Measurements from ENCODE around the gene ADGRV1.
A peak's percentile ranks its signal among the peaks of the same experiment; 100 is the strongest.

Gene ADGRV1

DNA sequence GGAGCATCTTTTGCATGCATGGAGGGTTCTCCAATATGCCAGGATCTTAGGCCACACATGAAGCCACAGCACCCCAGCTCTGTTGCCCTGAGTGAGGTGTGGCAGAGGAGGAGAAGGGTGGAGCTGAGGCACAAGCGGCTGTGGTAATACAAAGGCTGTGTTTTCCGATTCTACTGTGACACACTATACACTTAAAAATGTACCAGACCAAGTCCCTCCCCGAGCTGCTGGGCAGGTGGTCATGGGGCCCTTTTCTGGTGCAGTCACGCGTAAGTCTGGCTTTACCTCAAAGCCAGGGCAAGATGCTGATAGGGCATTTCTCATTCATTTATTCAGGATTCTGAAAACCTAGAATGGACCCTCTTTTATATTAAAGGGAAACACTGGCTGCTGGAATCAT lies 3.7 kb downstream of the ADGRV1 start:
- TF ChIP-seq, protein P1, sequence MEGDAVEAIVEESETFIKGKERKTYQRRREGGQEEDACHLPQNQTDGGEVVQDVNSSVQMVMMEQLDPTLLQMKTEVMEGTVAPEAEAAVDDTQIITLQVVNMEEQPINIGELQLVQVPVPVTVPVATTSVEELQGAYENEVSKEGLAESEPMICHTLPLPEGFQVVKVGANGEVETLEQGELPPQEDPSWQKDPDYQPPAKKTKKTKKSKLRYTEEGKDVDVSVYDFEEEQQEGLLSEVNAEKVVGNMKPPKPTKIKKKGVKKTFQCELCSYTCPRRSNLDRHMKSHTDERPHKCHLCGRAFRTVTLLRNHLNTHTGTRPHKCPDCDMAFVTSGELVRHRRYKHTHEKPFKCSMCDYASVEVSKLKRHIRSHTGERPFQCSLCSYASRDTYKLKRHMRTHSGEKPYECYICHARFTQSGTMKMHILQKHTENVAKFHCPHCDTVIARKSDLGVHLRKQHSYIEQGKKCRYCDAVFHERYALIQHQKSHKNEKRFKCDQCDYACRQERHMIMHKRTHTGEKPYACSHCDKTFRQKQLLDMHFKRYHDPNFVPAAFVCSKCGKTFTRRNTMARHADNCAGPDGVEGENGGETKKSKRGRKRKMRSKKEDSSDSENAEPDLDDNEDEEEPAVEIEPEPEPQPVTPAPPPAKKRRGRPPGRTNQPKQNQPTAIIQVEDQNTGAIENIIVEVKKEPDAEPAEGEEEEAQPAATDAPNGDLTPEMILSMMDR (IDR thresholded peaks at IDR 0.05; ENCODE audit: unreplicated experiment in 3 of 3) = no peak
- Mint-ChIP-seq H3K36me3 (ENCODE audit: low read depth) (peaks cover 8% of the 10 kb centered on the region), H3K4me1 (peaks cover 11% of the 10 kb centered on the region), H3K27ac (peak overlapping the region in 1 of 3 experiments; percentile 37), H3K4me3 (no peak overlapping the region), H3K9me3 (peaks cover 6% of the 10 kb centered on the region), H3K27me3 (ENCODE audit: low read depth) (peaks cover 50% of the 10 kb centered on the region)

DNA sequence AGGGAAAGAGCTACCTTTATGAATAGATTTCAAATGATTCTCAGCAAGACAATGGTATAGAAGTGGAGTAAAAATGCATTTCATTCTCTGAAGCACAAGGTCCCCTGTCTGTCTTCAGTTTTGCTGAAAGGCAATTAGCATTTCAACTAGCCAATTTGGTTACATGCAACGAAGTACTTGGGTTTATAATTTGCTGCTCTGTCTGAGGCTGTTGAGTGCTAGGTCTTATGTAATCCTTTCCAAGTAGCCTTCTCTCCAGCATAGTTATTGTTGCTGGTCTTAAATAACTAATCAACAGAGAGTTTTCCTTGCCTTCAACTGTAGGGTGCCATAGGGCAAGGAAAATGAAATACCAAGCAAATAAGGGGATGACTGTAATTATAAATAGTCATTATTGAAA lies 4.5 kb downstream of the ADGRV1 start:
- peaks cover 7% of the 10 kb centered on the region for H3K4me1 Mint-ChIP-seq
- peaks cover 13% of the 10 kb centered on the region for H3K36me3 Mint-ChIP-seq (ENCODE audit: low read depth)
- no peak overlapping the region for H3K27ac Mint-ChIP-seq
- TF ChIP-seq, protein P1 (IDR thresholded peaks at IDR 0.05; ENCODE audit: unreplicated experiment in 3 of 3) = no peak
- no peak overlapping the region for H3K4me3 Mint-ChIP-seq
- H3K9me3 Mint-ChIP-seq = peaks cover 6% of the 10 kb centered on the region
- peaks cover 42% of the 10 kb centered on the region for H3K27me3 Mint-ChIP-seq (ENCODE audit: low read depth)

DNA sequence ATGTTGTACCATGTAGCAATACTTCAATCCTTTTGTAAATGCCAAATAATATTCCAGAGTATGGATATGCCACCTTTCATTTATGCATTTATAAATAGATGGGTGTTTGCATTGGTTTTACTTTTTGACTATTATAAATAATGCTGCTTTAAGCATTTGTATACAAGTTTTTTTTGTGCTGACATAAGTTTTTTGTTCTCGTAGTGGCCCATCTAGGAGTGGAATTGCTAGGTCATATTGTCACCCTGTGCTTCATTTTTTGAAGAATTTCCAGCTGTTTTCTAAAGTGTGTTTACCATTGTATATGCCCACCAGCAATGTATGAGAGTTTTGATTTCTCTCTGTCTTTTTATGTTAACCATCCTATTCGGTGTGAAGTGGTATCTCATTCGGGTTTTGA lies 6.9 kb downstream of the ADGRV1 start:
- Mint-ChIP-seq H3K27me3 (ENCODE audit: low read depth) (peaks cover 18% of the 10 kb centered on the region), H3K4me1 (no peaks in the 10 kb centered on the region), H3K9me3 (peaks cover 16% of the 10 kb centered on the region), H3K27ac (no peak overlapping the region), H3K4me3 (no peak overlapping the region), H3K36me3 (ENCODE audit: low read depth) (peaks cover 26% of the 10 kb centered on the region)
- TF ChIP-seq, protein P1 (IDR thresholded peaks at IDR 0.05; ENCODE audit: unreplicated experiment in 3 of 3) = no peak

DNA sequence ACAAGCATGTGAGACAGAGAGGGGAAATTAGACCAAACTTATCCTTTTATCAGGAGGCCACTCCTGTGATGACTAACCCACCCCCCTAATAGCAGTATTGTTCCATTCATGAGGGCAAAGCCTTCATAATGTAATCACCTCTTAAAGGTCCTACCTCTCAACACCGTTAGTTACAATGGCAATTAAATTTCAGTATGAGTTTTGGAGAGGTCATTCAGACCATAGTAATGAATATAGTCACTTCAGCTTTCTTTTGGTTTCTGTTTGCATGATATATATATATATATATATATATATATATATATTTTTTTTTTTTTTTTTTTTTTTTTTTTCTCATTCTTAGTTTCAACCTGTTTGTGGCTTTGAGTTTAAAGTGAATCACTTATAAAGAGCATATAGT lies 10.5 kb downstream of the ADGRV1 start:
- no peaks in the 10 kb centered on the region for H3K4me1 Mint-ChIP-seq
- TF ChIP-seq, protein P1 (IDR thresholded peaks at IDR 0.05; ENCODE audit: unreplicated experiment in 3 of 3) = no peak
- no peak overlapping the region for H3K4me3 Mint-ChIP-seq
- no peaks in the 10 kb centered on the region for H3K27me3 Mint-ChIP-seq (ENCODE audit: low read depth)
- peaks cover 31% of the 10 kb centered on the region for H3K36me3 Mint-ChIP-seq (ENCODE audit: low read depth)
- H3K9me3 Mint-ChIP-seq = peaks cover 22% of the 10 kb centered on the region
- no peak overlapping the region for H3K27ac Mint-ChIP-seq

DNA sequence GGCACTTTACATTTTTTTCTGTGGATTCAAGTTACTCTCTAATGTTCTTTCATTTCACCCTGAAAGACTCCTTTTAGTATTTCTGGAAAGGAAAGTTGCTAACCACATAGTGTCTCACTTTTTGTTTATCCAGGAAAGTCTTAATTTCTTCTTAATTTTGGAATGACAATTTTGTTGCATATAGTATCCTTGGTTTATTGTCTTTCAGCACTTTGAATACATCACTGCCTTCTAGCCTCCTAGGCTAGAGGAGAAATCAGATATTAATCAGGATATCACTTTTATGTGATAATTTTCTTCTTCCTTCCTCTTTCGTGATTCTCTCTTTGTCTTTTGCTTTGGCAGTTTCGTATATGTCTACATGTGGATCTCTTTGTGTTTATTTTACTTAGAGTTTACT lies 11.4 kb downstream of the ADGRV1 start:
- peaks cover 22% of the 10 kb centered on the region for H3K9me3 Mint-ChIP-seq
- TF ChIP-seq, protein P1 (IDR thresholded peaks at IDR 0.05; ENCODE audit: unreplicated experiment in 3 of 3) = no peak
- H3K4me1 Mint-ChIP-seq = no peaks in the 10 kb centered on the region
- H3K36me3 Mint-ChIP-seq (ENCODE audit: low read depth) = peaks cover 35% of the 10 kb centered on the region
- H3K4me3 Mint-ChIP-seq = no peak overlapping the region
- H3K27me3 Mint-ChIP-seq (ENCODE audit: low read depth) = no peaks in the 10 kb centered on the region
- H3K27ac Mint-ChIP-seq = no peak overlapping the region

DNA sequence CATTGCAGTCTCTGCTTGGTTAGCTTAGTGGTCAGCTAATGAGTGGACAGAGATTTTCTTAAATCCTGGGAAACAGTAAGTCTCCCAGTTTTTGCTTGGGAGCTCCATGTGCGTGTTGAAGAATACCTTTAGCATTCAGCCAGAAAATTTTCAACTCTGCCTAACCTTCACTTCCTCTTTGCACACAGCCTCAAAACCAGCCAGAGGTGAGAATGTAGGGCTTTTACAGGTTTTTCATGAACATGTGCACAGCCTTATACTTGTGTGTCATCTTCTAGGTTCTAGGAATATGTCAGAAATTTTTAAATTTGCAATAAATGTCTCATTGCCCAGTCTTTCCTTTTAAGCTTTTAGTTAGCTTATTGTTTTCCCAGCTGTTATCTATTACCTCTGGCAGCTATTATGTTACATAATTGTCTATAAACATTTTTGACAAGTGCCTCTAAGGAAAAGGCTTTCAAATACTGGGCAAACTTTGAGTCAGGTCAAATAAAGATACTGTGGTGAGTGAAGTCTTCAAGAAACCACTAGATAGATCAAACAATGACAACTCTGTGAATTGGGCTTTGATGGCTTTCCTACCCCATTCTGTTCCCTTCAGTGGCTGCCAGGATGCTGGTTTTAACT lies 12.7 kb downstream of the ADGRV1 start:
- H3K4me1 Mint-ChIP-seq = no peaks in the 10 kb centered on the region
- H3K36me3 Mint-ChIP-seq (ENCODE audit: low read depth) = peaks cover 38% of the 10 kb centered on the region
- peak overlapping the region in 1 of 3 experiments; percentile 10 for H3K27ac Mint-ChIP-seq
- TF ChIP-seq, protein P1 (IDR thresholded peaks at IDR 0.05; ENCODE audit: unreplicated experiment in 3 of 3) = no peak
- no peak overlapping the region for H3K4me3 Mint-ChIP-seq
- H3K27me3 Mint-ChIP-seq (ENCODE audit: low read depth) = no peaks in the 10 kb centered on the region
- H3K9me3 Mint-ChIP-seq = peaks cover 22% of the 10 kb centered on the region
